IPS-NIHi7 (cell line): Measurements from ENCODE around the gene UBE2D4.
"Not testable (repeated sequence)": the region's sequence is repeated elsewhere in the genome, so short reads cannot be mapped to it uniquely, and the experiment has no call there.

Source experiments
- DNase-seq: peaks from one replicate; pipeline ENCODE4 v3.0.0; 2012; ENCODE audit warnings: mixed read lengths; ENCODE audit errors: extremely low spot score

UBE2D4 gene

DNA sequence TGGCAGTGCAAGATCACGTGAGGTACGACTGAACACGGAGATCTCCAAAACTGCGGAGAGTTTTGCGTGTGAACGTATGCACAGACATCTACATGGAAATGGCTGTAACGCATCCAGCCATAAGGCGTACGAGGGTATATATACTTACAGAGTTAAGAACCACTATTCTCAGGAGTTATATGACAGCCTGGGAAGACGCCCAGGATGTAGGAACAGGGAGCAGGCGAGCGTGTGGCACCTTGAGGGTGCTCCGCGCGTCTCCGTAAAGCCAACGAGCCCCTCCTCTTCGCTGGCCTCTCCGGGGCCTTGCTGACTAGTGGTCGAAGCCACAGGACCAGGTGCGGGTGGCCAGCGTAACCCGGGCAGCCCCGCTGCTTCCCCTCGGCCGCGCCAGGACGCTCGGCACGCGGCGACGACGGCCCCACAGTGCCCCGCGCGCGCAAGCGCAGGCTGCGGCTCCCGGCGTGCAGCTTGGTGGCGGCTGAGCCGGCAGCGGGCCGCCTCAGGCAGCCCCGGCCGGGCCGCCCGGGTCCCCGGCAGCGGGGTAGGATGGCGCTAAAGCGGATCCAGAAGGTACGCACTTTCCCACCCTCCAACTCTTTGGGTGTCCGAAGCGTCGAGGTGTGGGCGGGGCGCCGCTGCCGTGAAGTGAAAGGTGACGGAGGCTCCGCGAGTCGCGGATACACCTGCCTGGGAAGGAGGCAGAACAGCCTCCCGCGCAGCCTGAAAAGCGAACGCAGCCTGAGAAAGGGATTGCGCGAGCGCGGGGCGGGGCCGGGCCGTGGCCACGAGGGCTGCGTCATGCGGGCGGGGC is at the start of gene UBE2D4:
UBE2D4 (plus strand) TSS at position 453 of the 814 bp plus-strand sequence; CDS start at position 550, 97 bp downstream.
- peak; percentile 84 for DNase-seq

DNA sequence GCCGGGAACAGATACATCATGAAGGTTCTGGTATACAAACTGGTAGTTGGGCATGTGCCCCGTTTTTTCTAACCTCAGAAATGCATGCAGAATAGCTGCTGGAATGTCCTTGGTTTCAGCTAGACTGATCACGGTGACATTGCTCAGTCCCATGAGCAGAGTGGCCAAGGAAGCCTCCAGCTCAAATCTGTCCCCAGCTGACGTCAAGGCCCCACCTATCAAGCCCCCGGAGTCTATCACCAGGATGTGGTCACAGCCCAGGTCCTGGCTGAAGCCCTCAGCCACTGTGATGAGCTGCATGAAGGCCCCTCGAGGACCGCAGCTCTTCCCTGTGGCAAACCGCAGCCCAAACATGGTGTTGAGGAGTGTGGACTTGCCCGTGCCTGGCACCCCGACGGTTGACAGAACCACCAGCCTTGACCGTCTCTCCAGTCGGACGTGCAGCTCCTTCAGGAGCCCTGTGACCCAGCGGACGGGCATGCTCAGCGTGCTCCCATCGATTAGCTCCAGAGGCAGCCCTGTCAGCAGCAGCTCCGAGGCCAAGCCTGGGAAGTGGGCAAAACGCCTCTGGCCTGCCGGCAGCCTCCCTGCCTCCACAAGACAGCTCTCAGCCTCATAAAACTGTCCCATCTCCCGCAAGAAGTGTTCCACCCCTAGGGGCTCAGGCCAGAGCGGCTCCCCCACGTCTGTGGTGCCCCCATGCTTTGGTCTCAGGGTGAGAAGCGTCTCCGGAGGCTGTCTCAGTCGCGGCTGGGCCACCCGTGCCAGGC is 49.1 kb upstream of the UBE2D4 start:
- DNase-seq = no peak

DNA sequence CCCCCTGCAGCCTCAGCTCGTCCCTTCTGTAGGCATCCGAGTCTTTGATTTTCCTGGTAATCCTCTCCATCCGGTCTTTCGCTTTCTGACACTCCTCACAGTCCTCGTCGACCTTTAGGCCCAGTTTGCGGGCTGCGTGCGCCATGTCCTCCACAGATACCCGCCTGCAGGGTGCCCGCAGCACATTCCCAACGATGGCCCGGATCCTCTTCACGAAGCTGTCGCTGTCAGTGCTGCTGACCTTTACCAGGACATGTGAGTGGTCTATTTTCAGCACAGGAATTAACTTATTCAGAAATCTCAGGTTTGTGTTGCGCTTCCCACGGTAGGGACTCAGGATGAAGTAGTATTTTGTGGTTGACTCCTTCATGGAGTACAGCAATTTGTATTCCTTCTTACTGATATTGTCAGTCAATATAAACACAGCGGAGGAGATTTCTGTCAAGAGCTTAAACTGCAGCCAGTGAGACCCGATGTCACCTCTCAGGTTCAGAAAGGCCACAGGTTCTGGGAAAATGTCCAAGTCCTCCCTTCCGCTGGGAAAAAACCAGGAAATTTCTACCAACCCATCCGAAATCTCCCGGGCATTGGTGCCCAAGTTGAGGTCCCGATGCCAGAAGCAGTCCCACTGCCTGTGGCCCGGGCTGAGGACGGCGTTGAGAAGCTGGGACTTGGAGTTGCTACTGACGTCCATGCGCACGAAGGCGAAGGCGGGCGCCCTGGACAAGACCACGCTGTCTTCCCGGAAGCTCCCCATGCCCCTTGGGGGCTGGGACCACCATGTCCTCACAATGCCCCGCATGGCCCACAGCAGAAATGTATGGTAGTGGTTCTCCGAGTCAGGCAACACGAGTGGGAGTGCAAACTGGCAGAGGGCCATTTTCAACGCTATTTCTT is 48.0 kb upstream of the UBE2D4 start:
- no peak for DNase-seq

DNA sequence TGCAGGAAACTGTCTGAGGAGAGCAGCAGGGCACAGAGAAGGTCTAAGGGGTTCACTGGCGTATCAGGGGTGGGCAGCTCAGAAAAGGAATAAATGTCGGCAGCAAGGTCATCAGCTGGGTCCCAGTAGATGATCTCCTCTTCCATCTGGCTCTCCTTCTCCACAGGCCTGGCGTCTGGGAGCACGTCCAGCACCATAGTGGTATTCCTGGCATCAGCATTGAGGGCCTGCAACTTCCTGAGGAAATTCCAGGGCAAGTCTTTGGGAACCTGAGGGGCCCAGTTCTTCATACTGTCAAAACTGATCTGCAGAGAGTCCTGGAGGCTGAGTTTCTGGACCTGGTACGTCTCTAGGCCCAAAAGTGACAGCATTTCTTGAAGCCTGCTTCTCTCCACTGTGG is 47.4 kb upstream of the UBE2D4 start:
- DNase-seq = no peak

DNA sequence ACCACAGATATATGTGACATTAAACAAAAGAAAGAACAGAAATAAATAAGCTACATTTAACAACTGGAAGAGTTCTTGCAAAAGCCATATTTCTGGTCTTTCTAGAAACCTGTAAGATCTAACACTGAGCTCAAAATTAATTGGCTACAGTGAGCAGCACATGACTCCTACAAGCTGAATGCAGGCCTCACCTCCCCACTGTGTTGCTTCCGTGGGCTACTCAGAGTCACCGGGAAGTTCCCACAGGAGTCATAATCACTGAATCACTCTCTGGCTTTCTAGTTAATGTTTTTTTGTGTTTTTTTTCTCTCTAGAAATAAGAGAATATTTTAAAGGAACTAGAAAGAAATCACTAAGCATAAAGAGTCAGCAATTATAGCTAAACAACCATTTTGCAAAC is 46.8 kb upstream of the UBE2D4 start:
- no peak for DNase-seq

DNA sequence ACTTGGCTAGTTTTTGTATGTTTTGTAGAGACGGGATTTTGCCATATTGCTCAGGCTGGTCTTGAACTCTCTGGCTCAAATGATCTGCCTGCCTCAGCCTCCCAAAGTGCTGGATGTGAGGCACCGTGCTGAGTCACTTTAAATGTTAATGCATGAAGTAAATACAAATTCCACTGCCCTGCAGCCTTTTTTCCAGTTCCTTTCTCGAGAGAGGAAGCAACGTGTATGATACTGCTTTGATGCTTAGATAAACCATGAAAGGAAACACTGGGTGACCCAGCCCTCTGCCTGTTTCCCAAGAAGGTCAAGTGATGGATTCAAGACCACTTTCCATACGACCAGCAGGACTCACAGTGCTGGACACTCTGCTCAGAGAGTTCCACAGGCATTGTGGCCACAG is 45.6 kb upstream of the UBE2D4 start:
- no peak for DNase-seq

DNA sequence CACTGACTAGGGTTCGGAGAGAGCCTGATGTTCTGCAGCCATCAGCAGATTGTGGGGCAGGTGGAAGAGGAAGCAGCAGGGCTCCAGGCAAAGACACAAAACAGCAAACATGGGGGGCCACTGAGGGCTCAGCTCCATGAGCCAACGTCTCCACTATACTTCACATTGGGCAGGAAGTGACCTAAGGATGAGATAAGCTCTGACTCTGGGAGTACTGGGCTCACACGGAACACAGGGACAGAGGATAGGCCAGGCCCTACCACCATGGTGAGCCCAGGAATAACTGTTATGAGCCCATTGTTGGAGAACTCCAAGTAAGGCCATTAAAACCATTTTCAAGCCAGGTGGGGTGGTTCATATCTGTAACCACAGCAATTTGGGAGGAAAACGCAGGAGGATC is 42.0 kb upstream of the UBE2D4 start:
- DNase-seq = no peak

DNA sequence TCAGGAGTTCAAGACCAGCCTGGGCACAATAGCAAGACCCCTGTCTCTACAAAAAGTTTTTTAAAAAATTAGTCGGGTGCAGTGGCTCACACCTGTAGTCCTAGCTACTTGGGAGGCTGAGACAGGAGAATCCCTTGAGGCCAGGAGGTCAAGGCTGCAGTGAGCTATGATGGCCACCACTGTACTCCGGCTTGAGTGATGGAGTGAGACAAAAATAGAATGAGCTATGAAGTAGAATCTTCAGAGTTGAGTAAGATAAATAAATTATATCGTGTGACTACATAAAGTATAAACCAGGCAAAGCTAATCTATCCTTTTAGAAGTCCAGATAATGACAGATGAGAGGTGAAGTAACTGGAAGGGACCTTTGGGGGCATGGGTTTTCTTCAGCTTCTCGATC is 41.6 kb upstream of the UBE2D4 start:
- no peak for DNase-seq

DNA sequence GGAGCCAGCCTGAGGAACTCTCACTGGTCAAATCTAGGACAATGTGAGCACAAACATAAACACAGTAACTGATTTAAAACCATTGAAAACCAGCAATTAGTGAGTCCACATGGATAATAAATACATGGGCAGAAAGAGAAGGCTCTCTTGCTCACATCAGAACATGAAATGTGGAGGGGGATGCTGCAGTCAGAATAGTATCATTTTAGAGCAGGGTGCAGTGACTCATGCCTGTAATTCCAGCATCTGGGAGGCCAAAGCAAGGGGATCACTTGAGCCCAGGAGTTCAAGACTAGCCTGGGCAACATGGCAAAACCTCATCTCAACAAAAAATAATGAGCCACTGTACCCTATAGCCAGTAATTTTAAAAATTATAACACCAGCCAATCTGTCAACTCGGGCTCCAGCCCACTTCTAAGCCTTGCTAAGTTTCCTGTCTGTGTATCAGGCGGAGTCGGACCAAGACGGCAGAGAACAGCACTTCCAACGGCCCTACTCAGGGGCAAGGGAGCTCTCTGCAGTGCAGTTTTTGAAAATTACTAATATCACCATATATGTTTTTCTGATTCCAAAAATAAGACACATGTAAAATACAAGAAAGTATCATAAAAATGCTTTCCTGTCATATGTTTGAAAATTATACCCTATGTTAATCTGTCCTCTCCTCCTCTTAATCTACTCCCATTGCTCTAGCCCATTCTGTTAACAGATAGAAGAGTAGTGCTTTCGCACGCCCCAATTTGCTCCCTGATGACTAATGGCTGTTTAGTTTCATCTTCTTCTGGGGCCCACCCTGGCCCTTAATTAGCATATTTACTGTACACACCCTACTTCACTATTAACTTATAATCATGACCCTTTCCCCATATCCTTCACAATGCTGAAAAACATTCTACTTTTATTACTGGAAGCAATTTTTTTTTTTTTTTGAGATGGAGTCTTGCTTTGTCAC is 37.0 kb upstream of the UBE2D4 start:
- no peak for DNase-seq

DNA sequence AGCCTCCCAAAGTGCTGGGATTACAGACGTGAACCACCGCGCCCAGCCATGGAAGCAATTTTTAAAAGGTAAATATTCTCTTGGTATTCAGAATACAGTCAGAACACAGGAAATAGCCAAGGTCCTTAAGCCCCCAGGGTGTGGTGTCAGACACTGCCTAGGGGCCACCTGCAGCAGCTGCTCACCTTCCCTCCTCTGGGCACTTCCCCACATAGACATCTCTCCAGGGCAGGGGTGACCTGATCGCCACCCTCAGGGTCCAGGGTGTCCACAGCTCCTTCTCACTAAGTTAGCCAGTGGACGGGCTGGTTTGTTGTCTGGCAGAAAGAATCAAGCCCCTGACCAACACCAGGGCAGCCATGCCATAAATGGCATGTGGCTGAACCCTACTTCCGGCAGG is 35.8 kb upstream of the UBE2D4 start:
- no peak for DNase-seq

DNA sequence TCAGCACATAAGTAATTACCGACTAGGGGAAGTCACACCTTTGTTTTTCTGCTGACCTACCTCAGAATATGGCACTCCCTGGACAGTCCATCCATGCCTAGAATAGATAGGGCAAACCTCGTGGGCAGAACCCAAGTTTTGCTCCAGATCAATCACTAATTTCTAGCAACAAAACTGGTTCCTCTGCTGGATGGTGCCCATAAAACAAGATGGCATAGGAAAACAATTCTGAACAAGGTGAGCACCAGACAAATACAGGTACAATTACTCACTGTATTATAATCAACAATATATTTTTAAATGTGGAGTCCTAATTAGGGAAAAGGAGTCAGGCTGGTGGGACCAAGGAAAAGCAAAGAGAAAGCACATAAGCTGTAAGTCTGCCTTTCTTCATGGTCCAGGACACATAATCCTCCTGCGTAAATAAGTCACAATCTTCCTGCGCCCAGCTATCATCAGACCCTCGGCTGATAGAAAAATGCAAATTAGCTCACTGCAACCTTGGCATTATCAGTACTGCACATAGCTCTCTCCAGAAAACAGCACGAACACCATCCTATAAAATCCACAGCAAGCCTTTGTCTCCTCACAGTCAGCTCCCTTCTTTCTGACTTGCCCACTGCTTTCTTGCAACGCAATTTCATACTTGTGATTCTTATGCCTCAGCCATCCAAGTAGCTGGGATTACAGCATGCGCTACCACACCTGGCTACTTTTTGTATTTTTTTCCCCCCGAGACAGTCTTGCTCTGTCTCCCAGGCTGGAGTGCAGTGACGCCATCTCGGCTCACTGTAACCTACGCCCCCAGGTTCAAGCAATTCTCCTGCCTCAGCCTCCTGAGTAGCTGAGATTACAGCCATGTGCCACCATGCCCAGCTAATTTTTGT is 34.9 kb upstream of the UBE2D4 start:
- DNase-seq = no peak

DNA sequence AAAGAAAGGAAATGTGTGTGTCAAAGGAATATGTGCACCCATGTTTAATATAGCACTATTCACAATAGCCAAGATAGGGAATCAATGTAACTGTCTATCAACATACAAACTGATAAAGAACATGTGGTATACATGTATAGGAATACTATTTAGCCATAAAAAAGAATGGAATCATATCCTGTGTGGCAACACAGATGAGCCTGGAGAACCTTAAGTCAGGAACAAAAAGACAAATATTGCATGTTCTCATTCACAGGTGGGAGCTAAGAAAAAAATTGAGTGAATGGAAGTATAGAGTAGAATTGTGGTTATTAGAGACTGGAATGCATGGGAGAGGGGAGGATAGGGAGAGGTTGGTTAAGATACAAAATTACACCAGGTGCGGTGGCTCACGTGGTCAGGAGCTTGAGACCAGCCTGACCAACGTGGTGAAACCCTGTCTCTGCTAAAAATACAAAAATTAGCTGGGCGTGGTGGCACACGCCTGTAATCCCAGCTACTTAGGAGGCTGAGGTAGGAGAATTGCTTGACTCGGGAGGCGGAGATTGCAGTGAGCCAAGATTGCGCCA is 30.3 kb upstream of the UBE2D4 start:
- no peak for DNase-seq

DNA sequence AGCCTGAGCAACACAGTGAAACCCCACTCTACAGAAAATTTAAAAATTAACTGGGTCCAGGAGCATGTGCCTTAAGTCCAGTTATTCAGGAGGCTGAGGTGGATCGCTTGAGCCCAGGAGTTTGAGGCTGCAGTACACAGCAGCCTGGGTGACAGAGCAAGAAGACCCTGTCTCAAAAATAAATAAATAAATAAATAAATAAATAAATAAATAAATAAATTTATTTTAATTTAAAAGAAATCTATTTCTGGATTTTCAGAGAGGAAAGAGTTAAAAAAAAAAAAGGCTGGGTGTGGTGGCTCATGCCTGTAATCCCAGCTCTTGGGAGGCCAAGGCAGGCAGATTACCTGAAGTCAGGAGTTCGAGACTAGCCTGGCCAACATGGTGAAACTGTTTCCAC is 27.7 kb upstream of the UBE2D4 start:
- DNase-seq = not testable (repeated sequence)

DNA sequence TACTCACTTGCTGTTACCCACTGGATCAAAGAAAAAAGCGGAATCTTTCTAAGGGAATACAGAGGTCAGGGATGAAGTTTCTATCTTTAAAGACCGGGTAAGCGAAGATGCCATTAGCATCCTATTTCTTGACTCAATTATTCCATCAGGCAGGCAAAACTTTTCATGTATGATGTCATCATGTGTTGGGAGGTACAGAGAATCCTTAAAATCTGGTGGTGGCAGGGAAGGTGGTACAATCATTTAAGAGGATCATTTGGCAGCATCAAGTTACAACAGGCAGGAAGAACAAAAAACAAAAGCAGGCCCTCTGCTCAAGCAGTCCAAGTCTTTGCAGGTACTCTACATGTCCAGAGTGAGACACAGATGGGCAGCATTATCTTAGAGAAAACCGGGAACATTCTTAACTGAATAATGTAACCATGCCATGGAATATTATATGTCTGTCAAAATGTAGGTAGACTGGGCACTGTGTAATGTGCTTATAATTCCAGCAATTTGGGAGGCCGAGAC is 23.6 kb upstream of the UBE2D4 start:
- no peak for DNase-seq

DNA sequence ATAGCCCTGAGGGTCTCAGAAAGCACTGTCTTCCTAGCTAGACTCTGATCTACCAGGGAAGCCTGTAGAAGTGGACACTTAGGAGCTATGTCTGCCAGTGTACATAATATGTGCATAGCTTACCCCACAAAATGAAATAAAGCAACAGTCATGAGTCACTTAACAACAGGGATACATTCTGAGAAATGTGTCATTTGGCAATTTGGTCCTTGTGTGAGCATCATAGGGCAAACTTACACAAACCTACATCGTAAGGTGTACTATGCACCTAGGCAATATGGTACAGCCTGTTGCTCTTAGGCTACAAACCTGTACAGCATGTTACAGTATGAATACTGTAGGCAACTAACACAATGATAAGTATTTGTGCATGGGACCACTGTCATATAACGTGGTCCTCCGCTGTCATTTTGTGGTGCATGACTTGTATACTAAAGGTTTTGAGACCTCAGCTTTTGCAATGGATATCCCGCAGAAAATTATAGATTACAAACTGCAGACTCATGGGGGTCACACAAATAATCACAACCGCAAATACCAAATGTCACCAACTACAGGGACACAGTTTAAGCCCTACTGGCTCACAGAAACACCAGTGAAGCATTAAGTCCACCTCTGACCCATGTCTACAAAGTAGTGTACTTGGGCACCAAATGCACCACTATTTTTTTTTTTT is 21.6 kb upstream of the UBE2D4 start:
- no peak for DNase-seq

DNA sequence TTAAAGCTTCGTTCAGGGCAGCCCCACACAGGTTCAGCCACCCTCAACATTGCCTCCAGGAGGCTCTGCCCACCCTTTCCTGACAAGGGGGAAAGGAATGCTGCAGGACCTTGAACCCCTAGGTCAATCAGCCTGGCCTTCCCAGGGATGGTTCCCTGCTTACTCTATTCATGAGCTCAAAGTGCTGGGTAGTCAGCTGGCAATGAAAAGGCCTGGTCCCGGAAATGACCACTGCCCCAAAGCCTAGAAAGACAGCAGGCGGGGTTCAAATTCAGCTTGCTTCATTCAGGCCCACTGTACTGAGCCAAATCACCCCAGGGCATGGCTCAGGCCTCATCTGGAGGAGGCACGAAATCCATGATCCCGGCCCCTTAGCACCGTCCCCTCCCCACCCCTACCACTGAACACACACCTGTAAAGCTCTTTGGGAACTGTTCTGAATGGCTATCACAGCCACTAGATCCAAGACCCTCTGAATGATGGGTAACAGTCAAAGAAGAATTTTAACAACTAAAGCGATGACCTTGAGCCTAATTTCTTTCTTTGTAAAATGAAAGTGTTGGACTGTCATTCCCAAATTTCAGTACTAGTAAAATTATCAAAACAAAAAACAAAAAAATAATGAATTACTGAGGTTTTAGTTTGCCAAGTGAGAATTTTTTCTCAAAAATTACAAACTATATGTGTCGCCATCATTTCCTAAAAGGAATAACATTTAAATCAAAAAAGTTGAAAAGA is 20.9 kb upstream of the UBE2D4 start:
- DNase-seq = peak; percentile 46

DNA sequence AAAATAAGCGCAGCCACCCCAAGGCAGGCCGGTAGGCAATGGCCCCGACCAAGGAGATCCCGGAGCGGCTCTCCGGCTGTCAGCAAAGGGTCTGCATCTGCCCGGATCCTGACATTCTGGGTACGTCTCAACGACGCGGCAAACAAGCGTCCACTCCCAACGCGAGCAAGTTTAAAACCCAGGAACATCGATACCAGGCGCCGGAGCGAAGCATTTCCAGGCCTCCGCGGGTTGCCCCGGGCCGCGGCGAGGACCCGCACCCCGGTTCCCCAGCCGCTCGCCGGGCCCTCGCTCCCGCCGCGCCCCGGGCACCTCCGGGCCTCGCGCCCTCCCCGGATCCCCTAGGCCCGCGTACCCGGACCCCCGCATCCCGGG is 20.3 kb upstream of the UBE2D4 start:
- DNase-seq = peak; percentile 68

DNA sequence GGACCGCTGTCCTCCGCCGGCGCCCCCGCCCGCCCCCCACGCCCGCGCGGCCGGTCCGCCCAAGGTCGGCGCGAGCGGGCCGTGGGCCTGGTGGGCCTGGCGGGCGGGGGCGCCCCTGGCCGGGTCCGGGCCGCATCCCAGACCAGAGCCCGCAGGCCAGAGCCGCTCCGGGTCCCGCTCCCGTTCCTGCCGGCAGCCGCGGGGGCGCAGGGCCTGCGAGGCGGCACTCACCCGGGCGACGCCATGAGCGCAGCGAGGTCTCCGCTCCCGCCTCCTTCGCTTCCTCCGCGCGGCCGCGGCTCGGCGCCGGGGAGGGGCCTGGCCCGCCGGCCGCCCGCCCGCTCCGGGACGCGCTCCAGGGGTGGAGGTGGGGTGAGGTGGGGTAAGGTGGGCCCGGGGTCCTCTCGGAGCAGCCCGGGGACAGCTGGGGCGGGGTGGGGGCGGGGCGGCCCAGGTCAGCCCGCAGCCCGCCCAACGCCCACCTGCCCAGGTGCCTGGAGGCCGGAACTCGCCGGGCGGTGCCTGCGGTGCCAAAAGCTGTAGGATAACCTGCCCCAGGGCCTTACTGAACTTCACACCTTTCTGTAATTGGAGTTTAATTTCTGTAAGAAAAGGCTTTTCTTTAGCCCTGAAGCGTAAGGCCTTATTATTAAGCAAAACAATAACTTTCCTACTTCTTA is 19.8 kb upstream of the UBE2D4 start, which contains the start of gene URGCP:
URGCP (minus strand) TSS at position 266 of the 680 bp plus-strand sequence; CDS start at position 245, 21 bp downstream.
- peak; percentile 87 for DNase-seq
